Bronchial epithelial cell (primary cell): ENCODE data around the gene CFAP74. TPM values are rescaled to one million over a fixed set of nuclear protein-coding genes. Genes with fewer than 3 reads are reported as not detected.

Experiments used
- DNase-seq: peaks from one replicate; pipeline ENCODE4 v3.0.0-alpha.2; 2010; ENCODE audit warnings: low read depth
- FAIRE-seq: peaks from 2 replicates; lab custom pipeline; 2011; peaks lifted over from hg19 to GRCh38; lab: Jason Lieb, UNC
- H3K27me3 ChIP-seq: 2 replicates; pipeline ENCODE4 v1.5.1; 2011; ENCODE audit warnings: low read length; ENCODE audit not compliant: control insufficient read depth, insufficient read depth
- H3K36me3 ChIP-seq: 2 replicates; pipeline ENCODE4 v1.5.1; 2011; ENCODE audit warnings: low read length; ENCODE audit not compliant: control insufficient read depth, insufficient read depth
- H3K4me3 ChIP-seq: 2 replicates; pipeline ENCODE4 v1.5.1; 2011; ENCODE audit warnings: mild to moderate bottlenecking, low read depth, low read length, control low read depth
- total RNA-seq: library from RNA; depleted of rRNA; stranded (reverse); fragments of >200 nt; gene quantifications from 2 replicates; pipeline ENCODE4 v1.2.1, GENCODE V29; 2014
- TF ChIP-seq, protein P1 (sequence below): IDR thresholded peaks from 2 replicates; pipeline ENCODE4 v1.5.1; 2011; ENCODE audit warnings: mild to moderate bottlenecking, moderate library complexity, low read length, control low read depth, inconsistent platforms; ENCODE audit not compliant: insufficient read depth, severe bottlenecking

Gene CFAP74
- total RNA-seq, 1 donor from 2014 or later = not detected

DNA sequence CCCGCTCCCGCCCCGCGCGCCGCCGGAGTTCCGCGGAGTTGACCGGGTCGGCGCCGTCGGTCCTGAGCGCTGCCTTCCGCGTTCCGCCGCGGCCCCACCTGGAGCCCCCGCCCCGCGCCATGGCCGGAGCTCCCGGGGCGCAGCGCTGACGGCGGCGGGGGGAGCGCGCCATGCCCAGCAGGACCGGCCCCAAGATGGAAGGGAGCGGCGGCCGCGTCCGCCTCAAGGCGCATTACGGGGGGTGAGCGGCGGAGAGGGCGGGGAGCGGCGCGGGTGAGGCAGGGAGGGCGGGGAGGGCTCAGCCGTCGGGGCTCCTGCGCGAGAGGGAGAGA, 46.8 kb upstream of the CFAP74 start:
- TF ChIP-seq, protein P1, sequence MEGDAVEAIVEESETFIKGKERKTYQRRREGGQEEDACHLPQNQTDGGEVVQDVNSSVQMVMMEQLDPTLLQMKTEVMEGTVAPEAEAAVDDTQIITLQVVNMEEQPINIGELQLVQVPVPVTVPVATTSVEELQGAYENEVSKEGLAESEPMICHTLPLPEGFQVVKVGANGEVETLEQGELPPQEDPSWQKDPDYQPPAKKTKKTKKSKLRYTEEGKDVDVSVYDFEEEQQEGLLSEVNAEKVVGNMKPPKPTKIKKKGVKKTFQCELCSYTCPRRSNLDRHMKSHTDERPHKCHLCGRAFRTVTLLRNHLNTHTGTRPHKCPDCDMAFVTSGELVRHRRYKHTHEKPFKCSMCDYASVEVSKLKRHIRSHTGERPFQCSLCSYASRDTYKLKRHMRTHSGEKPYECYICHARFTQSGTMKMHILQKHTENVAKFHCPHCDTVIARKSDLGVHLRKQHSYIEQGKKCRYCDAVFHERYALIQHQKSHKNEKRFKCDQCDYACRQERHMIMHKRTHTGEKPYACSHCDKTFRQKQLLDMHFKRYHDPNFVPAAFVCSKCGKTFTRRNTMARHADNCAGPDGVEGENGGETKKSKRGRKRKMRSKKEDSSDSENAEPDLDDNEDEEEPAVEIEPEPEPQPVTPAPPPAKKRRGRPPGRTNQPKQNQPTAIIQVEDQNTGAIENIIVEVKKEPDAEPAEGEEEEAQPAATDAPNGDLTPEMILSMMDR = no peak
- Histone ChIP-seq H3K4me3 (peak overlapping the region; percentile 93), H3K36me3 (peaks cover 2% of the 10 kb centered on the region), H3K27me3 (no peaks in the 10 kb centered on the region)
- FAIRE-seq = no peak
- peak; percentile 17 for DNase-seq

DNA sequence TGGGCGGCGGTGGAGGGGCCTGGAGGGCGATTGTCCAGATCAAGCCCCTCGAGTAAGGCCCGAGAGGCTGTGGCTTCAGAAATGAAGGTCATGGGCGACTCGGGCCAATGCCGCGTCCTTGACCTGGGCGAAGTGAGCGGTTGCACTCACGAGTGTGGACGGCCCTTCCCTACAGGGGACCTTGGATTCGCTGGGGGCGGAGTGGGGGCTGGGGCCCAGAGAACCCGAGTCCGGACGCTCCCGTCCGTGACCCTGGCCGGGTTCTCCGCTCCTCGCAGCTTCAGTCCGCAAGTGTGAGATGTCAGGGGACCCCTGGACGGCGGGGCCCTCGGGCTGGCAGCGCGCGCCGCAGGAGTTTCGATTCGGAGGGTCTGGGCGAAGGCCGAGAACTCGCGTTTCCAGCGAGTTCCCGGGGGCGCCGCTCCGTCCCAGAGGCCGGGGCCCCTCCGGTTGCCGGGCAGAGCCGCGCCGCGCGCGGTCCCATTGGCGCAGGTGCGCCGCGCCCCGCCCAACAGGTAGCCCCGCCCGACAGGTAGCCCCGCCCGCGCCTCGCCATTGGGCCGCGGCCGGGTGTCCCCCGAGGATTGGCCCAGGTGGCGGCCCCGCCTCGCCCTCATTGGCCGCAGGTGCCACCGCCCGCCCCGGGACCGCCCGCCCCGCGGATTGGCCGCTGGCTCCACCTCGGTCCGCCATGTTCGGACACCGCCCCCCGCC, 46.3 kb upstream of the CFAP74 start, which contains the start of gene PRKCZ:
PRKCZ (plus strand) TSS at position 694 of the 714 bp plus-strand sequence. CDS start 220 bp downstream, outside the sequence.
- TF ChIP-seq, protein P1 = no peak
- Histone ChIP-seq H3K4me3 (peak within 1 kb of the TSS; percentile 93), H3K36me3 (no peaks in the 10 kb centered on the region), H3K27me3 (no peaks in the 10 kb centered on the region)
- no peak for FAIRE-seq
- peak; percentile 73 for DNase-seq

DNA sequence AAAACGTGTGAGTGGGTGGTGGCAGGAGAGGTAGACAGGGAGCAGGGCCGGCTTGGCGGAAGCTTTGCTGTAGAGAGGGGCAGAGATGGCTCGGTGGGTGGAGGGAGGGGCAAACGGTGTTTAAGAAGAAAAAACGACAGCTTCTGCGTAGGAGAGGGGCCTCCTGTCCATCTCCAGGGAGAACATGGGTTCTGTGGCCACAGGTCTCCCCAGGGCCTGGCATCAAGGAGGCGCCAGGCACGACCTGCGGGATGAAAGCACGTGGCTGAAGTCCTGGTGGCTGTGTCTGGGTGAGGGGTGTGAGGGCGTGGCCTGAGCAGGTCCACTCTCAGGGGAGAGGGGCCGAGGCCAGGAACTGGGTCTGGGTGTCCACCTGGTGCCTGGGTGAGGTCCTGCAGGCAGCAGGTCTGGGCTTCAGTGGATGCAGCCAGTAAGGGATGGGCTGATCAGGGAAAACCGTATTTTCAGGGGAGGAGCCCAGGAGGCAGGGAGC, 45.7 kb upstream of the CFAP74 start:
- H3K27me3 ChIP-seq = no peaks in the 10 kb centered on the region
- FAIRE-seq = no peak

DNA sequence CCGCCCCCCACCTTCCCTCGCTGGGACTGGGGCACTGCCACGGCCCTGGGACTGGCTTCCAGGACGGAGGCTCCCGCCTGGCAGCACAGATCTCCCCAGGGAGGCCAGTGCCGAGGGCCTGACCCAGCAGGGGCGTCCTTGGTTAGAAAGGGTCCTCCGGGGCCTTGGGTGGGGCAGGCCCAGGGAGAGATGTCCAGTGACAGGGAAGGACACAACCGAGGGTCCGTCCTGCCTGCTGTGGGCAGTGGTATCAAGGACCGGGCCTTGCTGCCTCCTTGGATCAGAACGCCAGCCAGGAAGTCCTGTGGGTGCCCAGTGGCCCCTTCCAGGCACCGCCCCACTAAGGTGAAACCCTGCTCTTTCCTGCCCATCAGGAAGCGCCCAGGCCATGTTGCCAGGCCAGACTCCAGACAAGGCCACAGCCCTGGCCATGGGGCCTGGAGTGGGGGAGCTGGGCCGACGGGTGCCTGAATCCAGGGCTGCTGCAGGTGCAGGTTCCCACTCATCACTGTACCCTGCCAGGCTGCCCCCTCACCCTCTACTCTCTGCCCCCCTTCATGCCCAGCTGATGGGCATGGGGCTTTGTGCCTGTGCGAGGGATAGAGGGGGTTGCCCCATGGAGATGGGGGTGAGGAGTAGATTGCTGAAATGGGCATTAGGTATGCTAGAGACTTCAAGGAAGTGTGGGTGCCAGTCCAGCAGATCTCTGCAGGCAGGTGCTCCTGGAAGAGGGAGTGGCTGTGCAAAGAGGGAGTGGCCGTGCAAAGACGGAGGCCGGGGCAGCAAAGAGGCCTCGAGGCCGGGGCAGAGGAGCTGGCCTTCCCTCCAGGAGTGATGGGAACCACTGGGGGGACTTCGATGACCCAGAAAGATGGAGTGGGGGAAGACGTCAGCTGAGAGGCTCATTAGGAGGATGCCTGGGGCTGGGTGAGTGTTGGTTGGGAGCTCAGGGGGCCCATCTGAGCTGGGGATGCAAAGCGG, 44.5 kb upstream of the CFAP74 start:
- TF ChIP-seq, protein P1 = no peak
- no peak overlapping the region for H3K4me3 ChIP-seq
- FAIRE-seq = no peak
- no peak for DNase-seq
- H3K27me3 ChIP-seq = no peaks in the 10 kb centered on the region
- no peaks in the 10 kb centered on the region for H3K36me3 ChIP-seq

More for the DNA sequence above, 45.7 kb upstream of the CFAP74 start:
- DNase-seq = peak; percentile 20
- TF ChIP-seq, protein P1 = peak; percentile 69
- peak overlapping the region; percentile 58 for H3K4me3 ChIP-seq
- H3K36me3 ChIP-seq = no peaks in the 10 kb centered on the region

DNA sequence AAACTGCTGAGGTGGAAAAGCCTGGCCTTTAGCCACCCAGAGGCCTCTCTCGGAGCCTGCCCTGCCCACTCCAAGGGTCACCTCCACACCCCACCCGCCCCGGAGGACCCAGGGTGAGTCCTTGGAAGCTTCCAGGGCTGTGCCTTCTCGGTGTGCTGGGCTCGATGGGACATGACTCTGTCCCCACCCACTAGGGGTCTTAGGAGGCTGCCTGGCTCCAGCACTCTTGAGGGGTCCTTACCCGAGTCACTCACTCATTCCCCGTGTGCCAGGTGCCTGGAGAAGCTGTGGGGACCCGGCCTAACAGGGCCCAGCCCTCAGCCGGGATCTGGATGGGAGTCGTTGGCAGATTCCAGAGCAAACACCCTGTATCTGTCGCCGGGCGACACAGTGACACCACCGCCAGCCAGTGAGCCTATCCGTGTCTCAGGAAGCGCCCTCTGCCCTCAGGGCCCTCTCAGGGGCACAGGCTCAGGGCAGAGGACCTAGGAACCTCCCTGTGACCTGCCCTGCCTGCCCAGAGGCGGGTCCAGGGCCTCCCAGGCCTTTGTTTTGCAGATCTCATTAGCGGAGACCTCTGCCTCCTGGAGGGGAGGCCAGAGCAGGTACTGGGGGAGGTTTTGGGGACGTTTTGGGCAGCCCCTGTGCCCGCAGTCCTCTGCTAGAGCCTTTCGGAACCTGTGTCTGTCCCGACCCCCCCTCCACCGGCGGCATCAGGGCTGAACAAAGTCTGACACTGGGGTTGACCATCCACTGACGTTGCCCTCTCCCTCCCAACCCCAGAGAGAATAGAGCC, 43.6 kb upstream of the CFAP74 start:
- DNase-seq (no peak), FAIRE-seq (no peak)
- H3K36me3 ChIP-seq = no peaks in the 10 kb centered on the region
- H3K4me3 ChIP-seq = no peak overlapping the region
- TF ChIP-seq, protein P1 = no peak
- no peaks in the 10 kb centered on the region for H3K27me3 ChIP-seq
